IPS-18c (cell line): ENCODE results near the gene PHEX.

Experiments
- H3K4me3 ChIP-seq: 2 replicates; pipeline ENCODE4 v1.7.0; 2013; ENCODE audit warnings: low read depth, mild to moderate bottlenecking, low read length, moderate library complexity; ENCODE audit not compliant: insufficient read depth
- H3K9me3 ChIP-seq: one replicate; pipeline ENCODE4 v1.6.1; 2013; ENCODE audit warnings: mild to moderate bottlenecking, low read length, moderate library complexity; ENCODE audit not compliant: control insufficient read depth, insufficient read depth

Gene PHEX

GRCh38 chrX:22032084-22032483 is at the start of gene PHEX:
TSS of gene PHEX (plus strand) at chrX:22032325. CDS start at chrX:22033006, 681 bp downstream.
- Histone ChIP-seq H3K9me3 (no peaks in the 10 kb centered on the region), H3K4me3 (no peak within 1 kb of the TSS)

DNA sequence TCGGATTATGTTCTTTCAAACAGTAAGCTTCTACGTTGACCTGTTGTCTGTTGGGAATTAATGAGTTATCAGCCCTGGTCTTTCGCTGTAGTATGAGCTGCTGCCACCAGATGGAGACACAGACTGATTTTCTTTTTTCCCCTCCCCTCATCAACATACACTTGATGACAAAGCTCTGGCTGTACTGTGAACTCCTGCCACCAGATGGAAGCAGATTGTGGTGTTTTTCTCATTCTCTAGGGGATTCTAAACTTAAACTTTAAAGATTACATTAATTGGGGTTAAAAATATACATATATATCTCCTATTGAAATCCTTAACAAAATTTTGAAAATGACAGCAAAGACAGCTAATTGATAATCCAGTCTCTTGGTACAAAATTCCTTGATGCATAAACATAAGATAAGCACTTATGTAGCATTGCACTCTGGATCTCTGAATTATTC is 46.8 kb upstream of the PHEX start:
- no peak overlapping the region for H3K4me3 ChIP-seq

DNA sequence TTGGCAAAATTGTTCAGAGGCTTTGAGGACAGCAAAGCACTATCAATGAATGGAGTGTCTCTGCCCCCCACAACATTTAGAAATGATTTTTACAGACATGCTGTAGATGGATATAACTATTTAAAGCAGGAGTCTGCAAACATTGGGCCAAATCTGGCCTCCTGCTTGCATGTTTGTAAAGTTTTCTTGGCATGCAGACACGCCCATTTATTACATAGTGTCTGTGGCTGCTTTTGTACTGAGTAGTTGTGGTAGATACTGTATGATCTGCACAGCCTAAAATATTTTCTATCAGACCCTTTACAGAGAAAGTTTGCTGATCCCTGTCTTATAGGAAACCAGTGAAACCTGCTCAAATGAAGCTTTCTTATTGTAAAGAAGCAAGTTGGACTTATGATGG is 45.5 kb upstream of the PHEX start:
- Histone ChIP-seq H3K4me3 (no peak overlapping the region), H3K9me3 (no peaks in the 10 kb centered on the region)

More for the DNA sequence above, 46.8 kb upstream of the PHEX start:
- H3K9me3 ChIP-seq = no peaks in the 10 kb centered on the region

DNA sequence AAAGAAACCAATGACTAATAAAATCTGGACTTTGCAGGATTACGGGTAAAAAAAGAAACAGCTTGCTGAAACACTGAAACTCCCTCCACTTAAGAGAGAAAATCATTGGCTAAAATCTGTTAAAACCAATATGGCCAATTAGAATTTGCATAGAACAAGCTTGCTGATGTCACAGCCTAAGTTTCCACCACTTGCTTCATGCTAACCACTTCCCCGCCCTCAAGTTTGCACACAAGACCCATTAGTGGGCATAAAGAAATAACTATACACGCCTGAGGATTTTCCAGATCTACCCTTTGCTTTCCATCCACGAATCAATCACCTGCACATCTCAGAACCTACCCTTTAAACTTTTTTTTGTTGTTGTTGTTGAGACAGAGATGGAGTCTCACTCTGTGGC is 42.7 kb upstream of the PHEX start:
- Histone ChIP-seq H3K4me3 (no peak overlapping the region), H3K9me3 (no peaks in the 10 kb centered on the region)

GRCh38 chrX:21990832-21991231 is 41.3 kb upstream of the PHEX start:
- Histone ChIP-seq H3K9me3 (no peaks in the 10 kb centered on the region), H3K4me3 (no peak overlapping the region)

GRCh38 chrX:21991504-21991903 is 40.6 kb upstream of the PHEX start:
- Histone ChIP-seq H3K9me3 (no peaks in the 10 kb centered on the region), H3K4me3 (no peak overlapping the region)

DNA sequence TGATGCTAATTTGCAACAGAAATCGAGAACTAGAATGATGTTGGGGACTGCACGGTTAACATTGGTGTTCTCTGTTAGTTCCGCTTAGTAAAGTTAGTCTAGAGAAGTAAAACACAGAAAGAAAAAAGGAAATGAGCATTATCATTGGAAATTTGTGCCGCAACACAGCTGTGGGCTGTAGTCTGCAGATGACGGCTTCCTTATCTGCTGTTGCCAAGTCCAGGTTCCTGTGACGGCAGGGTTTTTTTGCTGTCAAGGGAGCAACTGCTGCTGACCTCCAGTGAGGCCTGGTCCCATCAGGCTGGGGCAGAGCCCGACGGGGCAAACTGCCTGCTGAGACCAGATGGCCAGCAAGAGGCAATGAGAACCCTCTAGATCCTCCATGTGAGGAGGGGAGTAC is 38.9 kb upstream of the PHEX start:
- H3K9me3 ChIP-seq = no peaks in the 10 kb centered on the region
- H3K4me3 ChIP-seq = no peak overlapping the region

- no peaks in the 10 kb centered on the region for H3K9me3 ChIP-seq
- H3K4me3 ChIP-seq = no peak overlapping the region
Observed at GRCh38 chrX:21996872-21997455, 35.2 kb upstream of the PHEX start.

DNA sequence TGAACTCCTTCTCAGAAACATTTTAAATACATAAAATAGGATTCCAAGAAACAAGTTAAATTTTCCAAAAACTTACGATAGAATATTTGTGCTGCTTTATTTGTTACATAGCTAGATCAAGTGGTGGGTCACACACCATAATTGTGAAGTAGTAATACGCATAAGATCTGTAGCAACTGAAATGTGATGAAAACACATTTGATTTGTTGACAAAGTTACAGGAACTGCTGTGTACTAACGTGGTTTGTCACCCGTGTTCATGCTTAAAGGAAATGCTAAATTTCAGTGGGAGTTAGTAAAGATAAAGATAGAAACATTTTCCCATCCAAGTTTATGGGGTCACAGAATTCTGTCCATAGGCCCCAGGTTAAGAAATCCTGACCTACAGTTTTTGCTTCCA is 34.1 kb upstream of the PHEX start:
- no peak overlapping the region for H3K4me3 ChIP-seq
- H3K9me3 ChIP-seq = no peaks in the 10 kb centered on the region

DNA sequence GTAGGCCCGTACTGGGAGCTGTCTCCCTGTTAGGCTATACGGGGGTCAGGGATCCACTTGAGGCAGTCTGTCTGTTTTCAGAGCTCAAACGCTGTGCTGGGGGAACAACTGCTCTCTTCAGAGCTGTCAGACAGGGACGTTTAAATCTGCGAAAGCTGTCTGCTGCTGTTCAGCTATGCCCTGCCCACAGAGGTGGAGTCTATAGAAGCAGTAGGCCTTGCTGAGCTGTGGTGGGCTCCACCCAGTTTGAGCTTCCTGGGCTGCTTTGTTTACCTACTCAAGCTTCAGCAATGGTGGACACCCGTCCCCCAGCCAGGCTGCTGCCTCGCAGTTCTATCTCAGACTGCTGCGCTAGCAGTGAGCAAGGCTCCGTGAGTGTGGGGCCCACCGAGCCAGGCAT is 27.3 kb upstream of the PHEX start:
- no peaks in the 10 kb centered on the region for H3K9me3 ChIP-seq

GRCh38 chrX:22012051-22012450 is 20.1 kb upstream of the PHEX start:
- Histone ChIP-seq H3K4me3 (no peak overlapping the region), H3K9me3 (no peaks in the 10 kb centered on the region)

More for the DNA sequence above, 27.3 kb upstream of the PHEX start:
- no peak overlapping the region for H3K4me3 ChIP-seq

DNA sequence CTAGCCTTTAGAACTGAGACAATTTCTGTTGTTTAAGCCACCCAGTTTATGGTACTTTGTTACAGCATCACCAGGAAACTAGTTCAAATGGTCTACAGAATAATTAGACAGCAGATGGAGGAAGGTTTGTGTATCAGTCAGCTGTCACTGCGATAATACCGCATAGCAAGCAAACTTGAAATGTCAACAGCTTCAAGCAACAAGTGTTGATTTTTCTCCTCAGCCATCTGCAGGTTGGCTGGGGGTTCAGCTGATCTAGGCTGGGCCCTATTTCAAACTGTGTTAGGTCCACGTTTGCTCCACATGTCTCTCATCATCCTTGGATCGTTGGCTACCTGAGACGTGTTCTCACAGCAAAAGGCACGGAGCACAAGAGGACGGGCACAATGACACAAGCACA is 19.2 kb upstream of the PHEX start:
- no peak overlapping the region for H3K4me3 ChIP-seq

GRCh38 chrX:22015139-22015750 is 16.9 kb upstream of the PHEX start:
- Histone ChIP-seq H3K9me3 (no peaks in the 10 kb centered on the region), H3K4me3 (no peak overlapping the region)

More for the DNA sequence above, 19.2 kb upstream of the PHEX start:
- no peaks in the 10 kb centered on the region for H3K9me3 ChIP-seq

- Histone ChIP-seq H3K9me3 (peaks cover 3% of the 10 kb centered on the region), H3K4me3 (no peak overlapping the region)
Observed at GRCh38 chrX:22021751-22022324, 10.3 kb upstream of the PHEX start.

DNA sequence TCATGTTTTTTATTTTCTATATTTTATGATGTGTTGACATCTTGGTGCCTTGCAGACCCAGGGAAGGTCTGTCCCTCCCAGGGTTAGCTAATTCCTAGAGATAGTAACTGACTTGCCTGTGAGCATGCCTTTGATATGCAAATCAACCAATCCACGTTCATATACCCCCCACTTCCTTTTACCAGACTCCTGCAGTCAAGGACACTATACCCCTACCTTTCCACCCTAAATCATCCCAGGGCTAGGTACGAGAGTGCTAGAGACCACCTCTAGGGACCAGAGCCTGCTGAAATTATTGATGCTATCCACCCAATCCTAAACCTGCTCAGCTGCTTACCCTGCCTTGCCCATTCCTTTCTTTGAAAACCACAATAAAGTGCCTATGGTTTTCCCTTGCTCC is 7.5 kb upstream of the PHEX start:
- no peak overlapping the region for H3K4me3 ChIP-seq
- H3K9me3 ChIP-seq = peaks cover 3% of the 10 kb centered on the region

DNA sequence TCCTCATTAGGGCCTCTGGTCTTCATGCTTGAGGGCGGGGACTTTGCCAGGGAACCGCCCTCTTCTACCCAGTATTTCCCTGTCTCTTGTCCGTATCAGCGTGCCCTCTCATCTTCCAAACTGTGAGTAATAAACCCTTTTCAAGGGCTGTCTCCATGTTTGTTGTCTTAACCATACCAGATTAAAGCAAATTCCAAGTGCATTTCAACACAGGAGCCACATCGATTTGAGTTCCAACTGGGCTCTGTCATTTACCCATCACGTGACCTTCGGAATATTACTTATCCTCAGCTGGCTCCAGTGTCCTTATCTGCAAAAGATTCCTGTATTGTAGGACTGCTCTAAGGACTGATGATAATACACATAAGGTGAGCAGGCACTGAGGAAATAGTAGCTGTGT is 6.4 kb upstream of the PHEX start:
- Histone ChIP-seq H3K9me3 (peaks cover 3% of the 10 kb centered on the region), H3K4me3 (no peak overlapping the region)

DNA sequence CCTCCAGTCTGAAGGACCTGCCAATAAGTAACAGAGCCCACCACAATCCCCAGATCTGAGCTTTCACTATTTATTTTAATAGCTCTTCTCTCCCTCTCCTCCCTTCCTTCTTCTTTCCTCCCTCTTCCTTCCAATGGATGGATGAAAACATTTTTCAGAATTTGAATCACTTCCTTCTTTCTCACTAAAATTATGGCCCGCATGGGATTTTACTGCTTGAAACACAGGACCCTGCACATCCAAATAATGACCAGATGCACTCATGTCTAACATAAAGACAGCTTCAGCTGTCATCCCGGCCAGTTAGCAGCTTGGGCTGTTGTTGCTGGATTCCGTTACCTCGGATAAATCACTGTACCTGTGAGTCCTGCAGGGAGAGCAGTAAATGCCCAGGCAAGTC is 5.4 kb upstream of the PHEX start:
- Histone ChIP-seq H3K9me3 (no peaks in the 10 kb centered on the region), H3K4me3 (no peak overlapping the region)

DNA sequence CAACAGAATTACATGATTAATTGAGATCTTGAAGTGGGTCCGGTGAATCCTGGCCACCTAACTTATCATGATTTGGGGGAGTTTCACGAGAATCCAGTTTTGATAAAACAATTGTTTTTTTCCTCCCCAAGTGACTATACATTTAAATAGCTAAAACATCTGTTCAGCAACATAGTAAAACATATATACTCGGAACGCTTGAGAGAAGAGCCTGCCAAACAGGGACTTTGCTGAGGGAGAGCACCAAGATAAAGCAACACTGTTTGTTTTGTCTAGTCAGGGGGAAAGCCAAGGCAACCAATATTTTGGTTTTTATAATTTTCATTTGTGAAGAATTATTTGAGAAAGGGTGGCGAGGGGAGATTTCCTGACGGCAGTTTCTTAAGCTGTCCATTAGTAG is 381 bp downstream of the PHEX start:
- Histone ChIP-seq H3K9me3 (no peaks in the 10 kb centered on the region), H3K4me3 (no peak overlapping the region)

GRCh38 chrX:22033818-22034217 is 1.7 kb downstream of the PHEX start:
- Histone ChIP-seq H3K9me3 (no peaks in the 10 kb centered on the region), H3K4me3 (no peak overlapping the region)
